Osteocyte (in vitro differentiated cells): Measurements from ENCODE around the gene ATP6V1C2. TPM values are rescaled to one million over a fixed set of nuclear protein-coding genes. Genes with fewer than 3 reads are reported as not detected.
A peak's percentile ranks its signal among the peaks of the same experiment; 100 is the strongest.

ENCODE experiments used
- DNase-seq: peaks from one replicate; pipeline ENCODE4 v3.0.0; 2021; ENCODE audit warnings: mixed read lengths; ENCODE audit not compliant: unreplicated experiment; ENCODE audit errors: extremely low spot score
- H3K27ac Mint-ChIP-seq: one replicate; pipeline ENCODE4 v1.8.0; 2021; ENCODE audit warnings: mild to moderate bottlenecking, mixed read lengths; ENCODE audit not compliant: unreplicated experiment
- H3K27me3 Mint-ChIP-seq: one replicate; pipeline ENCODE4 v1.8.0; 2021; ENCODE audit warnings: mixed read lengths; ENCODE audit not compliant: unreplicated experiment
- H3K36me3 Mint-ChIP-seq: one replicate; pipeline ENCODE4 v1.8.0; 2021; ENCODE audit warnings: mixed read lengths; ENCODE audit not compliant: unreplicated experiment
- H3K4me1 Mint-ChIP-seq: one replicate; pipeline ENCODE4 v1.8.0; 2021; ENCODE audit warnings: mixed read lengths; ENCODE audit not compliant: unreplicated experiment
- H3K4me3 Mint-ChIP-seq: one replicate; pipeline ENCODE4 v1.8.0; 2021; ENCODE audit warnings: mild to moderate bottlenecking, moderate library complexity, mixed read lengths; ENCODE audit not compliant: unreplicated experiment
- H3K9me3 Mint-ChIP-seq: one replicate; pipeline ENCODE4 v1.8.0; 2021; ENCODE audit warnings: mixed read lengths; ENCODE audit not compliant: unreplicated experiment
- total RNA-seq: library from RNA; stranded (reverse); gene quantifications from 2 replicates; pipeline ENCODE4 v1.2.1, GENCODE V29; 2021
- TF ChIP-seq, protein P1 (sequence below): fragments of 200-600 bp; sonication (generic); IDR thresholded peaks from 2 replicates; pipeline ENCODE4 v1.5.0; 2021; ENCODE audit warnings: antibody characterized with exemption, mild to moderate bottlenecking, moderate library complexity

The ATP6V1C2 gene
- total RNA-seq, 1 donor from 2014 or later = not detected

DNA sequence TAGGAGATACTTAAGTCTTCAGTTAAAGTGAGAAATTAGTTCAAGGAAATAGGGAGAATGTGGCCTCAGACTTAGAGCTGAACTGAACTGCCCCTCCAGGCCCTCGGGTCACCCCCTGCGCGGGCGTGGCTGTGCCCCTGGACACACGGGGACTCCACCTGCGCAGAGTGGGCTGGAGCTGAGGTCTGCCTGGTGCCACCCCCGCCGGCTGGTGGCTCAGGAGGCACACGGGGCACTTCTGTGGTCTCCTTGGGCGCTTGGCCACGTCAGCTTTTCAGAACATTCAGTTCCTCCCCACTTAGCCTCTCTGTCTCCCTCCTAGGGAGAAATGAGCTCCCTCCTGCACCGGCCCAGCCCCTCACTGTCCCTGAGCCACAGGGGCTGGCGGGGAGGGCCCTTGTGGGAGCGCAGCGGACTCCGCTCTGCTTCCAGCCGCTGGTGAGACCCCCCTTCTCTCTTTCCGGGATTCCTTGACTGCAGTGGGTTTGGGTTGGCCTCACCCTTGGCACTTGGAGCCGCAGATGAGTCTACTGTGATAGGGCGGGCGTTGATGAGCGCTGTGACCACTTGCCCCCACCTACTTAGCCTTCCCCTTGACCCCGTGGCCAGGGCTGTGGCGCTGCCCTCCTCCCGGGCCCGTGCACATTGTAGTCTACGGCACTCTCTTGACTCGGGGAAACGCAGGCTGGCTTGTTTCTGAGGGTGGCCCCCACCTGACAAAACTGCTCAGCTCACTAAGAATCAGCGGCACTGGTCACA lies 109.4 kb downstream of the ATP6V1C2 start:
- DNase-seq = no peak
- Mint-ChIP-seq H3K27me3 (peaks cover 38% of the 10 kb centered on the region), H3K4me1 (peaks cover 9% of the 10 kb centered on the region), H3K4me3 (no peak overlapping the region), H3K27ac (no peak overlapping the region), H3K36me3 (no peaks in the 10 kb centered on the region), H3K9me3 (no peaks in the 10 kb centered on the region)
- TF ChIP-seq, protein P1, sequence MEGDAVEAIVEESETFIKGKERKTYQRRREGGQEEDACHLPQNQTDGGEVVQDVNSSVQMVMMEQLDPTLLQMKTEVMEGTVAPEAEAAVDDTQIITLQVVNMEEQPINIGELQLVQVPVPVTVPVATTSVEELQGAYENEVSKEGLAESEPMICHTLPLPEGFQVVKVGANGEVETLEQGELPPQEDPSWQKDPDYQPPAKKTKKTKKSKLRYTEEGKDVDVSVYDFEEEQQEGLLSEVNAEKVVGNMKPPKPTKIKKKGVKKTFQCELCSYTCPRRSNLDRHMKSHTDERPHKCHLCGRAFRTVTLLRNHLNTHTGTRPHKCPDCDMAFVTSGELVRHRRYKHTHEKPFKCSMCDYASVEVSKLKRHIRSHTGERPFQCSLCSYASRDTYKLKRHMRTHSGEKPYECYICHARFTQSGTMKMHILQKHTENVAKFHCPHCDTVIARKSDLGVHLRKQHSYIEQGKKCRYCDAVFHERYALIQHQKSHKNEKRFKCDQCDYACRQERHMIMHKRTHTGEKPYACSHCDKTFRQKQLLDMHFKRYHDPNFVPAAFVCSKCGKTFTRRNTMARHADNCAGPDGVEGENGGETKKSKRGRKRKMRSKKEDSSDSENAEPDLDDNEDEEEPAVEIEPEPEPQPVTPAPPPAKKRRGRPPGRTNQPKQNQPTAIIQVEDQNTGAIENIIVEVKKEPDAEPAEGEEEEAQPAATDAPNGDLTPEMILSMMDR = no peak

DNA sequence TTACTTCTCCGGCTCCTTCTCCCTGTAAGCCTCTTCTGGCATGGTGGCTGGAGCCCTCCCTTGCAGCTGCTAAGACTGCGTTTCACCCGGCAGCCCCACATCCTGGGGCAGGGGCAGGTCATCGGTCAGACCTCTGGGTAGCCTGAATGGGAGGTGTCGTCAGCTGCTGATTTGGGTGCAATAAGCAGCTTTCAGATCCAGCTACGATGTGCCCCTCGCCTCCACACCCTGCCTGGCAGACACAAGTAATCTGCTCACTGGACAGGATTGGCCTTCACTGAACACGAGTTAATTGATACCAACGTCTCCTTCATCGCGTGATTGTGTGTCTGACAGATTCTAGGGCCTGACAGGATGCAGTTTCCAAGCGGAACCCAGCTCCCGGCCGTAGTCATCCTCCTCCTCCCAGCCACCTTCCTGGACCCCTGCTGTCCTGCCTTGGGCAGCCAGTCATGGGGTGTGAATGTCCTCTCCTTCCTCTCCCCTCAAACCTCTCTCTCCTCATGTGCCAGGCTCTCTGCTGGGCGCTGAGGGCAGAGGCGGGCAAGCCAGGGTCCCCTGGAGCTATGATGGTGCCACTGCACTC lies 110.1 kb downstream of the ATP6V1C2 start:
- no peak for DNase-seq
- no peak overlapping the region for H3K4me3 Mint-ChIP-seq
- no peak overlapping the region for H3K27ac Mint-ChIP-seq
- TF ChIP-seq, protein P1 = no peak
- H3K36me3 Mint-ChIP-seq = no peaks in the 10 kb centered on the region
- no peaks in the 10 kb centered on the region for H3K9me3 Mint-ChIP-seq
- peaks cover 33% of the 10 kb centered on the region for H3K27me3 Mint-ChIP-seq
- H3K4me1 Mint-ChIP-seq = peaks cover 9% of the 10 kb centered on the region

DNA sequence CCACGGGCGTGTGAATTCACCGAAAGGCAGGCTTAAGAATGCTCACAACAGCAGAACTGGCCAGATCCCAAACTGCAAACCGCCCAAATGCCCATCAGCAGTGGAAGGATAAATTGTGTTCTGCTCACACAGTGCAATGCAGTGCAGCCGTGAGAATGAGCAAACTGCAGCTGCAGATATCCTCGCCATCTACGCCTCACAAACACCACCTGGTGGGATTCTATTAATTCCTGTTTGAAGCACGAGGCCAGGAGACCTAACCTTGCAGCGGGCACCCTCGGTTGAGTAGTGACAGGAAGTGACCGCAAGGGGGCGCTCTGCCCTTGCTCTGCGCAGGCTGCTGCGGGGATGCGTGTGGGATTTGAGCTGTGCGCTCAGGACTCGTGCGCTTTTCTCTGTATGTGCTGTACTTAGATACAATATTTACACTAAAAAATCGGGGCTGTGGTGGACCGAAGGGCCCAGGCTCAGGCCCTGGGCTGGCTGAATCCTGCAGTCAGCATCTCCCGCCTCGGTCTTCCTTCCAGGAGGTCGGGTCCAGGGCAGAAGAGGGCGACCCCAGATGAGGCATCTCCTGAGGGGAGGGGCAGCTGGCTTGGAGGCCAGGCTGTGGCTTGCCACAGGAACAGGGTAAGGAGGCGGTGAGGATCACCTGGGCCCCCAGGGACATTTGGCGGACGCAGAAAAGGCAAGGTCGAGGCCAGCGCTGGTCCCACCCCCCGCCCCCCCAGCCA lies 110.9 kb downstream of the ATP6V1C2 start:
- TF ChIP-seq, protein P1 = peak; percentile 98
- DNase-seq = peak; percentile 92
- H3K36me3 Mint-ChIP-seq = no peaks in the 10 kb centered on the region
- no peak overlapping the region for H3K27ac Mint-ChIP-seq
- peak overlapping the region; percentile 30 for H3K4me3 Mint-ChIP-seq
- H3K4me1 Mint-ChIP-seq = peaks cover 9% of the 10 kb centered on the region
- no peaks in the 10 kb centered on the region for H3K9me3 Mint-ChIP-seq
- peaks cover 38% of the 10 kb centered on the region for H3K27me3 Mint-ChIP-seq

DNA sequence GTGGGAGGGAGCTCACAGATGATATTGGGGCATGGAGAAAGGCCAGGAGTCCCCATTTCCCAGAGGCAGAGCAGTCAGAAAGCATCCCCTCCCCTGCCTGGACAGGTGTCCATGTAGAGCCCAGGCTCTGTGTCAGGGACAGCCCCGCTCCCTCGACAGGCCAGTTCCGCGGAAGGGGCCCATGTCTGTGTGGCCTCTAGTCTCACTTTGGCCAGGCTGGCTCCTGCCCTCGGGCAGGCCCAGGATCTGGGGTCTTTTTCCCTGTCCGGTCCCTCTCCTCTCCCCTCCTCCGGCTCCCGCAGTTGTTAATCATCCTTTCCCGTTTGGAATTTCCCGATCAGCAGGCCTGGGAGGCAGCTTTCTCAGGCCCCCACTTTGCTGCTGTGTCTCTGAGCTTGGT lies 111.6 kb downstream of the ATP6V1C2 start:
- H3K27me3 Mint-ChIP-seq = peaks cover 40% of the 10 kb centered on the region

More for the DNA sequence above, 111.6 kb downstream of the ATP6V1C2 start:
- H3K9me3 Mint-ChIP-seq = no peaks in the 10 kb centered on the region
- no peak for DNase-seq
- no peak overlapping the region for H3K27ac Mint-ChIP-seq
- peaks cover 9% of the 10 kb centered on the region for H3K4me1 Mint-ChIP-seq
- H3K36me3 Mint-ChIP-seq = no peaks in the 10 kb centered on the region
- H3K4me3 Mint-ChIP-seq = no peak overlapping the region
- TF ChIP-seq, protein P1 = no peak
